Esophagus mucosa (tissue), 1 donor: ENCODE measurements around the gene POU5F1. TPM values are rescaled to one million over a fixed set of nuclear protein-coding genes. Genes with fewer than 3 reads are reported as not detected.

Experiments
- ATAC-seq: fragments of 200-7000 bp; cut with Tn5 transposase; one replicate; pipeline ENCODE4 v1.9.1; 2020
- total RNA-seq: library from RNA; stranded (reverse); gene quantifications from one replicate; pipeline ENCODE4 v1.2.4, GENCODE V29; 2023
- donor health status: DM: yes; HTN: yes; CAD: no.

The POU5F1 gene
- total RNA-seq, 1 donor from 2014 or later: 0.40 TPM

DNA sequence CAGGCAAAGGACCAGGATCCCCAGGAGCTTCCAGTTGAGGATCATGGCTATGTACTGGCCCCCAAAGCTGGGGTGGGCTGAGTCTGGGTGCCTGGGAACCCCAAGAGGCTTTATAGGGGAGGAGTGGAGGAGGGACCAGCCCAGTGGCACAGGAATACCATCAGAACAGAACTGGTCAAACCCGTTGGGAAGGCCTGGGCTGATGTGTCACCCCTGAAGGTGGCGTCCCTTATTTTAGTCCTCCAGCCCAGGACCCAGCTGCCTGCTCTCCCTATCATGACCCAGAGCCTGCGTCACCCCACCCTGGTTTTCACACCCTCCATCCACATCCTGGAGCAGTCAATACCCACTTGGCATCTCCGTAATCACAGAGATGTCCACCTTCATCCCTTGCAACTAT lies 31.5 kb downstream of the POU5F1 start, which contains the start of gene PSORS1C2:
PSORS1C2 (minus strand) TSS at position 85 of the 400 bp plus-strand sequence; CDS start at position 45, 40 bp downstream.
- ATAC-seq: peak; percentile 87

DNA sequence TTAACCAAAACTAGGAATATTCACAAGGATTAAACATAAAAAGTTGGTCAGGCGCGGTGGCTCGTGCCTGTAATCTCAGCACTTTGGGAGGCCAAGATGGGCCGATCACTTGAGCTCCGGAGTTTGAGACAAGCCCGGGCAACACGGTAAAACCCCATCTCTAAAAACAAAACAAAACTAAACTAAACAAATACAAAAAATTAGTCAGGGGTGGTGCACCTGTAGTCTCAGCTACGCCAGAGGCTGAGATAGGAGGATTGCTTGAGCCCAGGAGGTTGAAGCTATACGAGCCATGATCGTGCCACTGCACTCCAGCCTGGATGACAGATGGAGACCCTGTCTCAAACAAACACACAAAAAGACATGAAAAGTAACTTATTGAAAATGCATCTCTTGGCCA lies 34.8 kb downstream of the POU5F1 start:
- ATAC-seq: no peak

DNA sequence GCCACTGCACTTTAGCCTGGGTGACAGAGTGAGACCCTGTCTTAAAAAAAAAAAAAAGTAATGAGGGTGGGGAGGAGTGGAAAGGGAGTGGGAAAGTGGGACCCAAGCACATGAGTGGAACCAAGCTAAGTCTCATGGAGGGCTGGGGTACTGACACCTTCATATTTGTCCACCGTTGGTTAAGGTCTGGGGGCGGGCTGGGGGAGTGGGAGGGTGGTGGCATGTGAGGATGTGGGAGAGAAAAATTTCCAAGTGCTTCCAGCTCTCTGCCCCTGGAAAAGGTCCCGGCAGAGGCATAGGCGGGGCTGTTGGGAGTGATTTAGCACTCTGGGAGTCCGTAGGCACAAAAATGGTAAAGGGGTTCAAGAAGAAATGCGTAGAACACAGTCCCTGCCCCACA lies 37.7 kb downstream of the POU5F1 start:
- no peak for ATAC-seq

DNA sequence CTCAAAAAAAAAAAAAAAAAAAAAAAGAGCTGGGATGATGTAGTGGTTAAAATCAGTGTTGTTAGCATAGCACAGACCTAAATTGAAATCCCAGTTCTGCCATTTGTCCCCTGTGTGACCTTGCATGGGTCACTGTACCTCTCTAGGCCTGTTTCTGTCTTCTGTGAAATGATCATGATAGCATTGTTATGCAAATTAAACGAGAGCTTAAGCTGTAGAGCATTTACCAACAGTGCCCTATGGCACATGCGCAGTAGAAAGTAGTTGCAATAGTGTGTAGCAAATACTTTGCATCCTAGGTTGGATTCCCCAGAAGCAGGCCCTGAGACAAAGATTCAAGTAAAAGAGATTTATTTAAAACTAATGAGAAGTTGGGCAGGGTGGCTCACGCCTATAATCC lies 38.9 kb downstream of the POU5F1 start:
- no peak for ATAC-seq

DNA sequence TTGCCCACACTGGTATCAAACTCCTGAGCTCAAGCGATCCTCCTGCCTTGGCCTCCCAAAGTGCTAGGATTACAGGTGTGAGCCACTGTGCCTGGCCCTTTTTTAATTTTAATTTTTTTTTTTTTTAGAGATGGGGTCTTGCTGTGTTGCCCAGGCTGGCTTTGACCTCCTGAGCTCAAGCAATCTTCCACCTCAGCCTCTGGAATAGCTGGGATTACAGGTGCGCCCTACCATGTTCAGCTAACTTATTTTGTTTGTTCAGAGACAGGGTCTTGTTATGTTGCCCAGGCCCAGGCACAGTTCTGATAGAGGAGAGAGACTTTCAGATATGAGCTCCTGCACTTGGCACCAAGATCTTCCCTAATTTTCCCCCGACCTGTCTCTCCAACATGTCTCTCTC lies 39.7 kb downstream of the POU5F1 start:
- no peak for ATAC-seq

DNA sequence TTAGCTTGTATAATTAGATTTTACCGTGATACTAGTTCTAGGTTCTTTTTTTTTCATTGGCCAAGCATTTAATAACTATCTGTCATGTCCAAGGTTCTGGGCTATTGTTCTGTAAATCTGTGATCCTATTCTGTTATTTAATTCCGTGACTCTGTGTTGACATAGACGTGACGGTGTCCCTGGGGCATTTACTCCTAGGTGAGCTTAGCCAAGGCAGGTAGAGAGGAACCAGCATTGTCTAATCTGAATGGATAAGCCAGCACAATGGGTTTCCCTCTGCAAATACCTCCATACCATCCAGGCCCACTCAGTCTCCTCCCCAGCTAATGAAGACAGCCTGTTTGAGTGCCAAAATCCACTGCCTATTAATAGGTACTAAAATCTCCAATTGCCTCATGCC lies 41.4 kb downstream of the POU5F1 start:
- peak; percentile 17 for ATAC-seq

DNA sequence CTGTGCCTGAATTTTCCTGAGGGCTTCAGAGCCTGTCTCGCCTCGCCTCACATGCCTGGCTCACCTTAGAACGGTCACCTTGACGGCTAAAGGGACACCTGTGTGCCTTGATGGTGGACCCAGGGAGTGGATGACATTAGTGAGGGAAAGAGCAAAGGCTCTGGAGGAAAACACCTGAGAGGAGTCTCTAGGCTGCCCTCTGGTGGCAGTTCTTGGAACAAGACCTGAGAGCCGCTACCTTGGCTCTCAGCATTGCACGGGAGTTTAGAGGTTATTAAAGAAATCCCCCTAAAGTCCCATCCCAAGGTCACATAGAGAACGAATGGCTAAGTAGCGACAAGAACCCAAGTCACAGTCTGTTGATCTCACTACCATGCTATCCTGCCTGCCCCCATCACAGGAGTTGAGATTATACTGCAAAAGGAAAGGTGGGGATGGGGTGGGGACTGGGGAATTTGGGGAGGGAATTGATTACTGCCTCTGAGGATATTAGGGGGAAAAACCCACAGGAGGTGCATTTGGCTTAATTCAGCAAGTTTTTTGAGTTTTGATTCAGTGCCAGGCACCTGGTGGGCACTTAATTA lies 42.3 kb downstream of the POU5F1 start:
- peak; percentile 40 for ATAC-seq

DNA sequence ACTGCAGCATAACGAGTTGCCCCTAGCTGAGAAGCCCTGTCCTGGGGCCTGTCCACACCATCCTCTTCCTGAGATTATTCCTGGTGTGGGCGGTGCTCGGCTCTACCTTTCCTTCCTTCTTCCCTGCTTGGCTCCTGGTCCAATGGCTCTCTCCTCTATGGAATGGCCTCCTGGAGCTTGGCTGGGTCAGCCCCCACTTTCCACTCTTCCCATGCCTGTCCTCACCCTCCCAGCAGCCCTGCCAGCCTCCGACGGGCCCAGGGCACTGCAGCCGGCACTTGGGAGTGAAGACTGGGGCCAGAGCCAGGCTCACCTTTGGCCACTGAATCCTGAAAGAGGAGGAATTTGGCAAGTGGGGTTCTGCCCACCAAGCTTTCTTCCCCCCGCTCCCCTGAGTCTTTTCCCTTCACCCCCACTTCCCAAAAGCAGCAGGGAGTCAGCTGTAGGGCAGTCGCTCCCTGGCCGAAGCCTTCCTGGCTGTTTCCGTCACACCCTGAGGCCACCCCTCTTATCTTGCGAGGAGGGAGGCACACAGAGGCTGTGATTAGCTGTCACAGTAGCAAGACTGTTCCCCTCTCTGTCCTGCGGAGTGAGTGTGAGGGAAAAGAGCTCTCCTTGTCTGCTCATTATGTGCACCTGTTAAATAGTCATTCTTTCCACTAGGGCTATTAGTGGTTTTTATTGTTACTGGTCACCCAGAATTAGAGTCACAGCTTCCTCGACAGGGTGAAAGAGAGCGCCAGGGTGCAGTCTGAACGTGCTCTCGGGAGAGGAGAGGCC lies 43.9 kb downstream of the POU5F1 start:
- no peak for ATAC-seq

DNA sequence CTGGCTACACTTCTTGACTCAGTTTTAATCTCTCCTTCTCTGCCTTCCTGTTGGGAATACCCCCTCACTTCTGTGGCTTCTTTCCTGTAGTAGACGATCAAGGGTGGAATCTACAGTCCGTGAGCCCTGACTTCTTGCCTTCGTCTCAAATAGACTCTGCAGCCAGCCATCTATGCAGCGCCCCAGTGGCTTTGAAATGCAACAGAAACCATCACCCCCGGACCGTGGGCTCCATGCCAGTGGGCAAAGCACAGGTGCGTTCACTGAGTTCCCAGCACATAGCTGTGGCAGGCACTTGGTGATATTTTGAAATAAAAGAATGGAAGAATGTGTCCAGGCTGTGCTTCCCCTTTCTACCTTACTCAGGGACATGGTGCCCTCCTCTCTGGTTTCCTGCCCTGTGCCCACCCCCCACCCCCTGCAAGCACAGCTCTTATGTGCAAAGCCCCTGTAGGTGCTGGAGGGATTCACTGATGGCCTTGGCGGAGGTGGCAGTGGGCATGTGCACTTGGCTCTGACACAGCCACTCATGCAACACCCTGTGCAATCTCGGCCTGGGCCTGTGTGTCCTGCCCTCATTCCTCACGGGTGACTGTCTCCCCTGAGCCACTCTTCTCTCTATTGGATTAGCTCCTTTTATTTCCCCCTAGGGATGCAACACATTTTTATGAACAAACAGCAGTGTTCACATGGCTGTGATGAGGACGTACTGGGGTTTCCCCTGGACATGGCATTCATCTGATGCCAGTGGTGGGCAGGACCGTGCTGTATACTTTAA lies 44.7 kb downstream of the POU5F1 start:
- peak; percentile 80 for ATAC-seq

DNA sequence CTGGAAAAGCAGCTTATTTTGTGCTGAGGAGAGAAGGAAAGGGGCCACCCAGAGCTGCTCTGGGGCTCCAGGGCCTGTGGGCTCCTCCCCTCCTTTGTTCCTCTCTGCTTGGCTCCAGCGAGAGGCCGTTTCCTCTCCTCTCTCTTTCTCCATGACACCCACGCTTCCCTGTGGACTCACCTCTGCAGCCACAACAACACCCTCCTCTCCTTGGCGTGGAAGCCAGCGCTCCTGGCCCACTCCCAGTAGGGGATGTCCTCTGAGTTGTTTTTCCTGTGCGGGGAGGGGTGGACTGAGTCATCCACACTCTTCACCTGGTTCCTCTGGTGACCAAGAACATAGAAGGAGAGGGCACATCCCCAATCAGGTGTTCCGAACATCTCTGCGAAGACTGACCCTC lies 45.3 kb downstream of the POU5F1 start:
- ATAC-seq: peak; percentile 81

DNA sequence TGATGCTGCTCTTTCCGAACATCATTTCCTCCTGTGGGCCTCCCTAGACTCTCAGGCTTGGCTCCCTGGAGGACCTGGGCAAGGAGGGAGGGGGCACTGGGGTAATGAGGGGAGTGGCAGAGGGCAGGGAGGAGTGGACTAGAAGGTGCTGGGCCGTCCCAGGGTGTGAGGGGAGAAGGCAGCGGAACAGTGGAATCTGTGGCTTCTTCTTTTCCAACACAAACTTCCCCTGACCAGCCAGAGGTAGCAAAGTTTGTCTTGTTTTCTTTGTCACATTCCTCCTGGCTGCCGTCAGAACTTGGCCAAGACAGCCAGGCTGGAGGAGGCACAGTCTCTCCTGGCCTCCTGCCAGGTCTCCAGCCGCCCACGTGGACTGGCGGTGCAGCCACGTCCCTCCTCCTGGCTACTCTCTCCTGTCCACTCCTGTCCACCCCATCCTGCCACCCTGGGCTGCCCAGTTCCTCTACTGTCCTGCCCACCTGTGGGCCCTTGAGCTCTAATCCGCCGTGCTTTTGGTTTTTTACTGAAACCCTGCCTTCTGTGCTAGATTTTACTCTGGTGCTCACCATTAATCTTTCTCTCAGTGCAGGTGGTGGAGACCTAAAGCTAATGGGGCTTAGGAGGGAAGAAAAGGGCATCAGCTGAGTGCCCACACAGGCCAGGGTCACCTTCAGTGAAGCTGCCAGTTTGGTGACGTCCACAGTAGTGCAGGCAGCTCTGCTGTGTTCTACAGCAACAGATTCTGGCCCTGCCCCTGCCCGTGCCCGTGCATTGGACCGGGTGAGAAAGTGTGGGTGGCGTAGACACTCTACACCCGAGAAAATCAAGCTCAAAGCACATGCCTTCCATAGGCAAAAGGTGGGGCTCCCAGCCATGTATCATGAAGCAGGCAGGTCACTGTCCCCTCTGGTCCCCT lies 47.4 kb downstream of the POU5F1 start:
- ATAC-seq: peak; percentile 19

DNA sequence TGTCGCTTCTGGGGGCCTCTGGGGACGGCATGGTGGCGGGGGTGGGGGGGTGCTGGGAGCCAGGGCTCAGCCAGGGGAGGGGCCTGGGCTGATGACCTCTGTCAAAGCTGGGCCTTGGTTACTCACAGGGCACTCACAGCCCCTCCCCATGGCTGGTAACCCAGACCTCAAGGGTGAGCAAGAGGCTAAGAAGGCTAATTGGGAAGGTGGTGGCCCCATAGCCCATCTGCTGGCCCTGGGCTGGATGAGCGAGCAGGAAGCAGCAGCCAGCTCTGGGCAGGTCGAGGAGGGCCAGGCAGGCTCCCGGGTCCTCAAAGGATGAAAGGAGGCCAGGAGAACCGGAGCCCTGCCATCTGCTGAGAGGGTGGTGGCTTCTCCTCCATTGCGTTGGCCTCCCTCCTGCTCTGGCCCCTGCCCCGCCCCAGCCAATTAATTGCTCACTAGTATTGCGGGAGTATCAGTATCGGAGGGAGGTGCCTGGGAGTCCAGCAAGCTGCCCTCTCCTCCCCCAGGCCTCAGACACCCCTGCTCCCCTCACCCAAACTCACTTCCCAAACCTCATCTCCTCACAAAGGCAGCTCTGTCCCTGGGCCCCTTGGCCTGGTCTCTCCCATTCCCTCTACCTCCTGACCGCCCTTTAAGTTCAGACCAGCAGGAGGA lies 49.2 kb downstream of the POU5F1 start:
- ATAC-seq: no peak

DNA sequence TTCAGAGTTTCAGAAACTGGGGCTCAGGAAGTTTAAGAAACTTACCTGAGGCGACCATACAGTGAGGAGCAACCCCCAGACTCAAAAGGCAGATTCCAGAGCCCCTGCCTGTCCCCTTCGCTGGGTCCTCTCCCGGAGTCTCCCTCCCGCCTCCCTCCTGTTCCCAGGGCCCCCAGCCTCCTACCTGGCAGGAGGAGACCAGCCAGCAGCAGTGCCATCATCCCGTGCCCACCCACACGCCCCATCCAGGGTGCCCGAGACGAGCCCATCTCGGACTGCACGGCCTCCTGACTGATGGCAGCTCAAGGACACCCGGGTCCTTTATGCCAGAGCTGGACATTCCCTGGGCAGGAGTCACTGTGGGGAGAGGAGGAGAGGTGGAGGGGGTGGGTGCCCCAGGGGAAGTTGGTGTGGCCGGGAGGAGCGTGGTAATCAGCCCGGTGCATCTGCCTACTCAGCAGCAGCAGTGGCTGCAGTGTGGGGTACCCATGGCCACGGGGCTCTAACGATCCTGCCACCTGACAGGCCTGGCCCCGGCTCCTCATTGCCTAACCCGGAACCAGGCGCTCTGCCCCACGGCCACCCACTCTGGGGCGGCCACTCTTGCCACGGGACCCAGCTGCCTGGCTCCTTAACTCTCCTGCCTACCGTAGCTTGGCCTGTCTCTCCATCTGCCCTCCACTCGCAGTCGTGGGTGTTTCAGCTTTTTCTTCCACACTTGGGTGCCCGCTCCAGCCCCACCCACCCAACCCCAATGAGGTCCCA lies 50.1 kb downstream of the POU5F1 start, which contains the start of gene CDSN:
CDSN (minus strand) TSS at position 296 of the 765 bp plus-strand sequence; CDS start at position 269, 27 bp downstream.
- ATAC-seq: no peak

DNA sequence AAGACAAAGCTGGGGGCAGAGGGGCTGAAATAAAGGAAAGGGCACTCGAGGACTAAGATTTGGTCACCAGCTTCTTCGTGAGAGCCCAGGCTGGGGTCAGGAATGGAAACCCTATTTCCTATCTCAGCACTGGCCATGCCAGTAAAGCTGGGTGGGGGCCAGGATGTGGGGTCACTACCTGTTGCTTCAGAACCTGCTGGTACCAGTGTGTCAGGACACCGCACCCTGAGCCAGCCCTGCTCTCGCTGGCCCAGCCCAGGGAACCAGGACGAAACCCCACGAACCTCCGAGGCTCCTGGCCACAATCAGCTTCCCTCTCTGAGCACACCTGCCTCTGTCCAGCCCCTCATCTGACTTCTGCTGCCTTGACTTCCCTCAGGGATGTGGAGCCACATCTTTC lies 52.3 kb downstream of the POU5F1 start:
- no peak for ATAC-seq

DNA sequence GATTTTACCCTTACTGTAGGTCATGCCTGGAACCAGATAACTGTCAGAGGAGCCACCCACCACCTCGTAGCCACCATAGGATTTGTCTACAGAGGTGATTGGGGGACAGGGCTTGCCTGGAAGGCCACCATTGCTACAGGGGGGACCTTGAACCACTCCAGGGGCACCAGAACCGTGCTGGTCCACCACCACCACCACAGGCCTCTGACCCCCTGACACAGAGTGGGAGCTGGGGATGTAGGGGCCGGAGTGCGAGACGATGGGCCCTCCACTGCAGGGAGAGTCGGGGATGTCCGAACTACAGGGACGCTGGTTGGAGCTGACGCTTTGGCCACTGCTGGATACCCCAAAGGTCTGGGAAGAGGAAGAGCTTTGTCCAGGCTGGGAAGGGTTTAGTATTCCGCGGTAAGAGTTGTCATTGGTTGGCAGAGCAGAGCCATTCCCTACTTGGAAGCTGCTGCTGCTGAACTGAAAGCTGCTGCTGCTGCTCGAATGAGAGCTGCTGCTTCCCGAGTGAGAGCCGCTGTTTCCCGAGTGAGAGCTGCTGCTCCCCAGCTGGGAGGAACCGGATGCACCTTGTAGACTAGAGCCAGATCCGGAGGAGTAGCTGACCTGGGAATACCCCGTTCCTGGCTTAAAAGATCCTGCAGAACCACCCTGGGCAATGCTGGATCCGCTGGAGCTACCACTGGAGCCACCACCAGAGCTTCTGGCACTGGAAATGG lies 53.7 kb downstream of the POU5F1 start:
- ATAC-seq: no peak

DNA sequence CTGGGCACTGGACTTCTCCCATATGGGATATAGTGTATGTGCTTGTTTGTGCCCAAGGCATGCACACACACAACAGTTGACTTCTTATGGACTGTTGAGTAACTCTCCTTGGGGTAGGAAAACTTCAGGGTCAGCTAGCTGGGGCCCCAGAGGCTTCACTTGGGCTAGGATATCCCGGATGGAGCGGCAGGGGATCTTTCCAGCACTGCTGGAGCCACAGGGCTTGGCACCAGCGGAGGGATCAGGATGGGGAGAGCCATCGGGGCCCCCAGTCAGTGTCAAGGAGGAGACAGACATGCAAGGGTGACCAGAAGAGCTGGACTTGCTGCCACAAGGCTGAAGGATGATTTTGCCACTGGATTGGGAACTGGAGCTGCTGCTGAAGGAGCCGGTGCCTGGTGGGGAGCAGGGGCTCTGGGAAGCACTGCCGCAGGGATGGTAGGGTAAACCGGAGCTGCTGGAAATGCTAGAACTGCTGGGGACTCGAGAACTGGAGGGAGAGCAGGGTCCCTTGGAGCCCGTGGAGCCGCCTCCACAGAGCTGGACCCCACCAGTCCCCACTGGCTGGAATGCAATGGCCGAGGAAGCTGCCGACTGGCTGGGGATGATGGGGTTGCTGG lies 54.4 kb downstream of the POU5F1 start:
- no peak for ATAC-seq

DNA sequence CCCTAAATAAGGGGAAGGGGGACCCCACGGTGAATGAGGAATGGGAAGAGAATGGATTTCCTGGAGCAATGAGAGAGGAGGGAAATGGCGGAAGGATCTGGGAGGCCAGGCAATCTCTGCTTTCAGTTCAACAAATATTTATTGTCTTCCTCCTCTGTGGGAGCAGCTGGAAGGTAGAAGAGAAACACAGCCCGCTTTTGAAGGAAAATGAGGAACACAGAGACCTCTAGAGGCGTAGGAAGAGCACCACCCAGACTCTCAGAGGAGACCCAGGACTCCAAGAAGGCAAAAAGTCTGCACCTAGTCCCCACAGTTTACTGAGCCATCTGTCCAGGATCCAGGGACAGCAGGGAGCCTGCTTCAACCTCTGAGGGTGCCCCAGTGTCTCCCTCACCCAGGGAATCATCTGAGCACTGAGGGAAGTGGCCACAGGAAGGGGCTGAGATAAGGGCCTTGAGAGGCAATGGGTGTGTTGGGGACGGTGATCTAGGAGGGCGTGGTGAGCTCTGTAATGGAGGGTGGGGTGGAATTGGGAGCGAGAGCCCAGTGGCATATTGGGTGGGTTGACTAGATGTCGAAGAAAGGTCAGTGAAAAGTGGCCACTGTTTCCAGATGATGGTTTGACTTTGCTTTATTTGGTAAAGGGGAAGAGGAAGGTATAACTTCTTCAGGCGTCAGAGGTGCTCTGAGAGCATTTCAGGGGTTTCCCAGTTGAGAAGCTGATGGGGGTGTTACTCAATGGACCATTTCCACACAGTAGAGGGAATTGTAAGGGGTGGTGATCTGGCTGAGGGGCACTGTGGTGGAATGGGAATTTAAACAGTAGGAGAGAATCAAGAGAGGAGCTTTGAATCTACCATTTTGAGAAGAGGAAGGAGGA lies 55.3 kb downstream of the POU5F1 start:
- ATAC-seq: no peak

DNA sequence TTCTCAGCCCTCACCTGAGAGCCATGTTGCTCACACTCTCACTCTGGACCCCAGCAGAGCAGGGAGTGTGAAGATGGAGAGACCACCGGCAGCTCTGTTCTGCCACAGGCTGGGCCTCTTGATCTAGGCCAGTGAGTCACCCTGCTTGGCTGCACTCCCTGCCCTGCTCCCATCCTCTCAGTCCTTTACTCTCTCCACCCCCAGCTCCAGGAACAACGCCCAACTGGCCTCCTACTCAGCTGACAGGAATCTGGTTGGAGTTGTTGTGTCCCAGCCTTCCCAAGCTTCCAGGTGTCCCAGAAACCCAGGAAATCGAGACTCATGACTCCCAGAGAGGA lies 56.0 kb downstream of the POU5F1 start, which contains the start of gene PSORS1C1:
PSORS1C1 (plus strand) TSS at position 260 of the 338 bp plus-strand sequence. CDS start 14,833 bp downstream, outside the sequence.
- ATAC-seq: peak; percentile 80
